ENCODE results near the gene XG.

Gene XG

DNA sequence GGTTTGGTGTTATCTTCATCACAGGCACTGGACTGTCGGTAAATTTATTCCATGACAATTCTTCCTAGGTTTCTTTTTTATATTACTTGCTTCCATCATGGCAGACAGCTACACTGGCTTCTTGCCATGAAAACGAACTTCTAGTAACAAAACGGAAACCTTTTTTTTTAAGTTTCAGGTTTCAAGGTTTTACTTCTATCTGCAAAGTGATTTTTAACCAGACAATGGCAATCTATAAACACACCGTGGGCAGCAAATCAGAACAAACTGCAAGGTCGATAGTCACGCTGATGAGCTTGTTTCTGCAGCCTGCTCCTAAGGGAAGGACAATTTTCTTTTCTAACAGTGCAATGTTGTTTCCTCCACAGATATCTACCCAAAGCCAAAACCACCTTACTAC, 29.9 kb downstream of the XG start:
- in situ Hi-C loops (cut with MboI; ENCODE audit: low sequenced_read_pairs, unreplicated experiment), result no loop called here
- no peak for DNase-seq (ENCODE audit: low spot score)
- TF ChIP-seq, protein P1, sequence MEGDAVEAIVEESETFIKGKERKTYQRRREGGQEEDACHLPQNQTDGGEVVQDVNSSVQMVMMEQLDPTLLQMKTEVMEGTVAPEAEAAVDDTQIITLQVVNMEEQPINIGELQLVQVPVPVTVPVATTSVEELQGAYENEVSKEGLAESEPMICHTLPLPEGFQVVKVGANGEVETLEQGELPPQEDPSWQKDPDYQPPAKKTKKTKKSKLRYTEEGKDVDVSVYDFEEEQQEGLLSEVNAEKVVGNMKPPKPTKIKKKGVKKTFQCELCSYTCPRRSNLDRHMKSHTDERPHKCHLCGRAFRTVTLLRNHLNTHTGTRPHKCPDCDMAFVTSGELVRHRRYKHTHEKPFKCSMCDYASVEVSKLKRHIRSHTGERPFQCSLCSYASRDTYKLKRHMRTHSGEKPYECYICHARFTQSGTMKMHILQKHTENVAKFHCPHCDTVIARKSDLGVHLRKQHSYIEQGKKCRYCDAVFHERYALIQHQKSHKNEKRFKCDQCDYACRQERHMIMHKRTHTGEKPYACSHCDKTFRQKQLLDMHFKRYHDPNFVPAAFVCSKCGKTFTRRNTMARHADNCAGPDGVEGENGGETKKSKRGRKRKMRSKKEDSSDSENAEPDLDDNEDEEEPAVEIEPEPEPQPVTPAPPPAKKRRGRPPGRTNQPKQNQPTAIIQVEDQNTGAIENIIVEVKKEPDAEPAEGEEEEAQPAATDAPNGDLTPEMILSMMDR (IDR thresholded peaks at IDR 0.05; ENCODE audit: borderline replicate concordance, control extremely low read depth, extremely low read depth, insufficient read depth, missing control alignments), result no peak

DNA sequence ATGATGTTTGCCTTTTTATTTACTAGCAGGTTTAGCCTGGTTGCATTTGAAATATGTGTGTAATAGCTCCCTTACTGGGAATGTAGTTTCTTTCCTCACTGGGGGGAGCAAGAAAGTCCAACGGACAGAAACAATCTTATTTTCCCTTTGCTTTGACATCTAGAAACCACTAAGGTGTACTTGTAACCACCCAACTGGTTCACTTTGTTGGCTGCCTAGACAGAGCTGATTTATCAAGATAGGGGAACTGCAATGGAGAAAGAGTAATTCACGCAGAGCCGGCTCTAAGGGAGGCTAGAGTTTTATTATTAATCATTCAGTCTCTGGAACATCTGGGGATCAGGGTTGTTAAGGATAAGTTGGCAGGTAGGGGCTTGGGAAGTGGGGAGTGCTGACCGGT, 30.3 kb downstream of the XG start:
- DNase-seq (ENCODE audit: low spot score), result no peak
- in situ Hi-C loops (cut with MboI; ENCODE audit: low sequenced_read_pairs, unreplicated experiment), result no loop called here
- TF ChIP-seq, protein P1 (IDR thresholded peaks at IDR 0.05; ENCODE audit: borderline replicate concordance, control extremely low read depth, extremely low read depth, insufficient read depth, missing control alignments), result no peak

DNA sequence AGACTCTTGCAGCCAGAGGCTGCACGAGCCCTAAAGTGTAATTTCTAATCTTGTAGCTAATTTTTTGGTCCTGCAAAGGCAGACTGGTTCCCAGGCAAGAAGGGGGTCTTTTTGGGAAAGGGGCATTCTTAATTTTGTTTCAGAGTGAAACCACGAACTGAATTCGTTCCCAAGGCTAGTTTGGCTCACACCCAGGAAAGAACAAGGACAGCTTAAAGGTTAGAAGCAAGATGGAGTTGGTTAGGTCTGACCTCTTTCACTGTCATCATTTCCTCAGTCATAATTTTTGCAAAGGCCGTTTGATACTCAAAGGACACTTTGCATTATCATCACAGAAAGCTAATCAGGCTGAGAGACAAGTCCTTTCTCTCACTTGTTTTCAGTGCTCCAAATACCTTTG, 30.9 kb downstream of the XG start:
- TF ChIP-seq, protein P1 (IDR thresholded peaks at IDR 0.05; ENCODE audit: borderline replicate concordance, control extremely low read depth, extremely low read depth, insufficient read depth, missing control alignments), result no peak
- in situ Hi-C loops (cut with MboI; ENCODE audit: low sequenced_read_pairs, unreplicated experiment), result no loop called here
- no peak for DNase-seq (ENCODE audit: low spot score)

DNA sequence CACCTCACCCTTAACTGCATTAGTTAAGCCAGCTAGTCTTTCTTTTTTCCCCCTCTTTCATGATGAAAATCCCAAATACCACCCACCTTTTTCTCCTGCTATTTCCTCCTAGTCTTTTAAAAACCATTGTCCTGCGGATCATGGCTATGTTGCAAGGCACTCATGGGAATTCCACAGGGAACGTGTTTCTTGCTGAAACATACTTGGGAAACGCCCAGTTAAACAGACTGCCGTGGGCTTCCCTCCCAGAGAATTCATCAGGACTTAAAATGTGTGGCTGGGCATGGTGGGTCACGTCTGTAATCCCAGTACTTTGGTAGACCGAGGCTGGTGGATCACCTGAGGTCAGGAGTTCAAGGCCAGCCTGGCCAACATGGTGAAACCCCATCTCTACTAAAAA, 32.2 kb downstream of the XG start:
- no peak for DNase-seq (ENCODE audit: low spot score)
- in situ Hi-C loops (cut with MboI; ENCODE audit: low sequenced_read_pairs, unreplicated experiment), result no loop called here
- TF ChIP-seq, protein P1 (IDR thresholded peaks at IDR 0.05; ENCODE audit: borderline replicate concordance, control extremely low read depth, extremely low read depth, insufficient read depth, missing control alignments), result no peak

DNA sequence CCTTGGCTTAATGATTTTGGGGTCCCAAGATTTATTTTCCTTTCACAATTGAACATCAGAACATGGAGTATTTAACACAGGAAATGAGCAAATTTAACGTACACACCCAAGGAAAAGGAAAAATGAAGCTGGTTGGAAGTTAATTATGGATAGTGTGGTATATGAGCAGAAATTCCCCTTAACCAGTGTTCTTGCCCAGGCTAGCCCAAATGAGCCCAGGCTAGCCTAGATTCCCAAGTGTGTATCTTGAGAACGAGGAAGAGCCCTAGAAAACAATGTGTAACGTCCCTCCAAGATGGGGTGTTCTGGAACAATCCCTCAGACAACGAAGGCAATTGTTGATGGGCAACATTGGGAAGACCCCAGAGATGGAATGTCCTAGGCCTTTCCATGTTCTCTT, 33.7 kb downstream of the XG start:
- no peak for DNase-seq (ENCODE audit: low spot score)
- in situ Hi-C loops (cut with MboI; ENCODE audit: low sequenced_read_pairs, unreplicated experiment), result no loop called here
- TF ChIP-seq, protein P1 (IDR thresholded peaks at IDR 0.05; ENCODE audit: borderline replicate concordance, control extremely low read depth, extremely low read depth, insufficient read depth, missing control alignments), result no peak

DNA sequence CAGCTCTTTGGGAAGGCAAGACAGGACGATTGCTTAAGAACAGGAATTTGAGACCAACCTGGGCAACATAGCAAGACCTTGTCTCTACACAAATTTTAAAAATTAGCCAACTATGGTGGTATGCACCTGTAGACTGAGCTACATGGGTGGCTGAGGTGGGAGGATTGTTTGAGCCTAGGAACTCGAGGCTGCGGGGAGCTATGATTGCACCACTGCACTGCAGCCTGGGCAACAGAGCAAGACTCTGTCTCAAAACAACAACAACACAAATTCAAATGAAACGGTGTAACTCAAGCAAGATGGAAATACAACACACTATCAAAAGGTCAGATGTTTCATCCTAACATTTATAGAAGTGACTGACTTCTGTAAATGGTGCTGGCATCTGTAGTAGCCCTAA, 37.1 kb downstream of the XG start:
- DNase-seq (ENCODE audit: low spot score), result no peak
- TF ChIP-seq, protein P1 (IDR thresholded peaks at IDR 0.05; ENCODE audit: borderline replicate concordance, control extremely low read depth, extremely low read depth, insufficient read depth, missing control alignments), result no peak
- in situ Hi-C loops (cut with MboI; ENCODE audit: low sequenced_read_pairs, unreplicated experiment), result no loop called here

DNA sequence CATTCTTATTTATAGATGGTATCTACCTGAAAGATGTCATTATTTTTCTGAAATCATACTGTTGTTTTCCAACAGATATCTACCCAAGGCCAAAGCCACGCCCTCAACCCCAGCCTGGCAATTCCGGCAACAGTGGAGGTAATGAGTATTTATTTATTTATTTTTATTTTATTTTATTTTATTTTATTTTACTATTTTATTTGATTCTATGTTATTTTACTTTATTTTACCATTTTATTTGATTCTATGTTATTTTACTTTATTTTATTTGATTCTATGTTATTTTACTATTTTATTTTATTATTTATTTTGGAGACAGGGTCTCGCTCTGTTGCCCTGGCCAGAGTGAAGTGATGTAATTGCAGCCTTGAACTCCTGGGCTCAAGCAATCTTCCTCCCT, 37.7 kb downstream of the XG start:
- no peak for DNase-seq (ENCODE audit: low spot score)
- TF ChIP-seq, protein P1 (IDR thresholded peaks at IDR 0.05; ENCODE audit: borderline replicate concordance, control extremely low read depth, extremely low read depth, insufficient read depth, missing control alignments), result no peak
- in situ Hi-C loops (cut with MboI; ENCODE audit: low sequenced_read_pairs, unreplicated experiment), result no loop called here
